Stimulated activated CD8-positive, alpha-beta memory T cell treated with anti-CD3 and anti-CD28 coated beads, Interleukin-7, amount 100 ng/mL, for 4 hours (primary cell): Measurements from ENCODE around the gene TLCD1.
"Not testable (repeated sequence)": the region's sequence is repeated elsewhere in the genome, so short reads cannot be mapped to it uniquely, and the experiment has no call there.

ENCODE experiments used
- DNase-seq, 2 donors: peaks; one replicate each; pipeline ENCODE4 v3.0.0-alpha.2; 2020; ENCODE audit warnings: low read depth in 2 of 2

TLCD1 gene

DNA sequence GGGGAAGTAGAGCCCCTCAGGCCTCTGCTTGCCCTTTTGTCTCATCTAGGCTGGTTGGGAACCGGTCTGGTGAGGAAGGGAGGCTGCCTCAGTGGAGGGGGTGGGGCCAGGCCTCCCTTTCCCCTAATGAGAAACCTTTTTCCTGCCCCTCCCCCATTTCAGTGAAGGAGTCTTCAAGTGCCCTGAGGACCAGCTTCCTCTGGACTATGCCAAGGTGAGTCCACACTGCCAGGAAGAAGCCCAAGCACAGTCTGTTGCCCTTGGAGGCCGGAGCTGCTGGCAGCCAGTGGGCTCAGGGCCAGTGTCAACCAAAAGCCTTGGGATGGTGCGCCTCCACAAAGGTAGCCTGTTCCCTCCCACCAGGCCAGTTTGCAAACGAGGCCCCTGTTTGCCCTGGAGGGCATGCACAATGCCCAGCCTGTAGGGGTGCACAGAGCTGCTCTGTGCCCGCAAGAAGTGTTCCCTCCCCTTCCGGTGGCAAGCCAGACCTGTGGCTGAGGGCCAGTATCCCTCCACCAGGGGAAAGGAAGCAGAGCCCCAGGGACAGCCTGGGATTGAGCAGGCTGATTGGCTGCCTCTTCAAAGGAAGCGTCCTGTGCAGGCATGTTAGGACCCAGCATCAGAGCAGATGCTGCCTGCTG lies 21.1 kb upstream of the TLCD1 start:
- no peak for DNase-seq

DNA sequence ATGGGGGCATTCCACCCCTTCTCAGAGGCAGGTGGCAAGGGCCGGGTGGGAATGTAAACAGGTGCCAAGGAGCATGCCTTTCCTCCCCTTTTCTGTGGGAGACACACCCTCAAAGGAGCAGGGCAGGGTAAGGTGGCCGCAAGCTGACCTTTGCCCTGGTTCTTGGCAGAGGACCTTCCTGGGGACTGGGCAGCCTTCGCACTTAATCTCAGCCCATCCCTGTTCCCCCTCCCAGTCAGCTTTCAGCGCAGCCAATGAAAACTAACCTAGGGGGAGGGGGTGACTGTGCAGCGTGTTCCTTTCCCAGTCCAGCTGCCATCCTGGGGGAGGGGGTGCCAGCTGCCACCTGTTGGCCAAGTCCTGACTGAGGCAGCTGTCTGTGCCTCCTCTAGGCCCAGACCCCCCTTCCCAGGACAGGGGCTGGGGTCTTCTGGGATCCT lies 20.6 kb upstream of the TLCD1 start:
- no peak for DNase-seq

DNA sequence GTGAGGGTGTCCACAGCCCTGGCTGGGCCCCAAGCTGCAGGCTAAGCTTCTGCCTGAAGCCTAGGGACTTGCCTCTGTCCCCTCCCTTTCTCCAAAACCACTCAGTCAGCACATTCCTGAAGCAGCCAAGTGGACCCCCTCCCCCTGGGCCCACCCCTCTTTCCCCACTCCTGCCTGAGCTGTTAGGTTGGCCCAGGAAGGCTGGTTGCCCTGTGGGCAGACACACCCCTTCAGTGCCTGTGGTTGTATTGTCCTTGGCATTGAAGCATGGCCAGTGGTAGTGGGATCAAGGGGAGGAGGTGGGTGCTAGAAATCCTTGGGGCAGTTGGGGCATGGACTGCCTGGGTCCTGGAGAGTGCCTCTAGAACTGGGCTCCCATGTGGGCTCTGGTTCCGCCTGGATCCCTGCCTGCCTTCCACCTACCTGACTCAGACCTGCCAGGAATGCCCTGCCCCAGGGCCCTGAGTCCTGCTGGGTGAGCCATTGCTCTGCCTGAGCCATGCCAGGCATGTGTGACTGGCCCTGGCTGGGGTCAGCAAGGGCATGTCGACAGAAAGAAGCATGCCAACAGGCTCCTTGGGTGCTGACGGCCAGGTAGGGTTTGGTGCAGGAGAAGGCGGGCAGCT lies 19.9 kb upstream of the TLCD1 start:
- no peak for DNase-seq

DNA sequence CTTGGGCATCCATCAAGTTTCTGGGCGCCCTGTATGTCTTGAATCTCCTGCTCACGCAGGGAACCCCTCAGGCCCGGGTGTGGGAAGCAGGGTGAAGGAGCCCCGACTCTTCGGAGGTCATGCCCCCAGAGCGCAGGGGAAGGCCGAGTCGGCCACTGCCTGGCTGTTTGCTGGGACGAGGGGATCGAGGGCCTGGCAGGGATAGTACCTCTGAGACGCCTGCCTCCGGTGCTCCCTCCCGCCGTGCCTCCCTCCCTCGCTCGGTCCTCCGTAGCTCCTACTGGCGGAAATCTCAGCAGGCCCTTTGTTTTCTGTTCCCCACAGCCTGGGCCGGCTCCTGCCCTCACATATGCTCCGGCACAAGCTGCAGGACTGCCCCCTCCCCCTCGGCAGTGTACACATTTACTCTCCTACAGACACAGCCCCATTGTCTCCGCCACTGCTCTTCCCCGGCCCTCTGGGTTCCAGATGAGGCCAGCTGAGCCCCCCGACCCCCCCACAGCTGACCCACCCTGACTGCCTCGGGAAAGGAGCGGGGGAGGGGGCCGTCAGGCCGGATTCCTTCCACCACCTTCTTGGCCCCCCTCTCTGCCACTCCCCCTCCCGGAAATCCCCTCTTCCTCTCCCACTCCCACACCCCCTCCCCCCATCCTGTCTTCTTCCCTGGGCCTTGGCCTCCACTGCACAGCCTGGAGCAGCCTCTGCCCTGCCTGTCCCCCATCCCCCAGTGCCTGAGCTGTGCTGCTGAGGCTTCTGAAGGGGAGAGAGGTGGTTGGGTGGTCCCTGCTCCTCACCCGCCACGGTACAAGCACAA lies 19.1 kb upstream of the TLCD1 start:
- DNase-seq, result no peak

DNA sequence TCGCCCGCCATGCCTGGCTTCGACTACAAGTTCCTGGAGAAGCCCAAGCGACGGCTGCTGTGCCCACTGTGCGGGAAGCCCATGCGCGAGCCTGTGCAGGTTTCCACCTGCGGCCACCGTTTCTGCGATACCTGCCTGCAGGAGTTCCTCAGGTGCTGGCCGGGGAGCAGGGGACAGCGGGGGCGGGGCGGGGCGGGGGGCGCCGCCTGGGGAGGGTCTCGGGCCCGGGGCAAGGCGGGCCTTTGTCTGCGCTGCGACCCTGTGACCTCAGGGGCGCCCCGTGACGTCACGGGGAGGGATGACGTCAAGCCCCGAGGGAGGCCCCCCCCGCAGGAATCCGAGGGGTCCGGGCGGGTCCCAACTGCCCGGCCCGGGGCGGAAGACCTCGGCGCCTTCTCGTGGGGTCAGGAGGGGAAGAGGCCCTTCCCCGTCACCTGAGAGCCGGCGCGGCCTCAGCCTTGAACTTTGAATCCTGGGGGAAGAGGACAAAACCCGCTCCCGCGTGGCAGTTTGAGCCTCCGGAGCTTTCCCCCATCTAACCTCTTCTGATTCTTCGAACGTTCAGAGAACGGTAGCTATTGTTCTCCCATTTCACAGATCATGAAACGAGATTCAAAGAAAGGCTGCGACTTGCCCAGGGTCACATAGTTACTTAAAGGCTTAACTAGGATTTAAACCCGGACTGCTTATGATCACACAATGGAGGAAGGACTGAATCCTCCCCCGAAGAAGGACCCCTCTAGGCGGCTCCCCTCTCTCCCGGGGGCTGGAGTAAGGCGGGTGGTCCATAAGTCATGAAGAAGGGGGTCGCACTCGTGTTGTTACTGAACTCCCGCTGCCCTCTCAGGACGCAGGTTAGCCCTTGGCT lies 18.3 kb upstream of the TLCD1 start:
- DNase-seq, result peak in 1 of 2 donors; percentile 63

DNA sequence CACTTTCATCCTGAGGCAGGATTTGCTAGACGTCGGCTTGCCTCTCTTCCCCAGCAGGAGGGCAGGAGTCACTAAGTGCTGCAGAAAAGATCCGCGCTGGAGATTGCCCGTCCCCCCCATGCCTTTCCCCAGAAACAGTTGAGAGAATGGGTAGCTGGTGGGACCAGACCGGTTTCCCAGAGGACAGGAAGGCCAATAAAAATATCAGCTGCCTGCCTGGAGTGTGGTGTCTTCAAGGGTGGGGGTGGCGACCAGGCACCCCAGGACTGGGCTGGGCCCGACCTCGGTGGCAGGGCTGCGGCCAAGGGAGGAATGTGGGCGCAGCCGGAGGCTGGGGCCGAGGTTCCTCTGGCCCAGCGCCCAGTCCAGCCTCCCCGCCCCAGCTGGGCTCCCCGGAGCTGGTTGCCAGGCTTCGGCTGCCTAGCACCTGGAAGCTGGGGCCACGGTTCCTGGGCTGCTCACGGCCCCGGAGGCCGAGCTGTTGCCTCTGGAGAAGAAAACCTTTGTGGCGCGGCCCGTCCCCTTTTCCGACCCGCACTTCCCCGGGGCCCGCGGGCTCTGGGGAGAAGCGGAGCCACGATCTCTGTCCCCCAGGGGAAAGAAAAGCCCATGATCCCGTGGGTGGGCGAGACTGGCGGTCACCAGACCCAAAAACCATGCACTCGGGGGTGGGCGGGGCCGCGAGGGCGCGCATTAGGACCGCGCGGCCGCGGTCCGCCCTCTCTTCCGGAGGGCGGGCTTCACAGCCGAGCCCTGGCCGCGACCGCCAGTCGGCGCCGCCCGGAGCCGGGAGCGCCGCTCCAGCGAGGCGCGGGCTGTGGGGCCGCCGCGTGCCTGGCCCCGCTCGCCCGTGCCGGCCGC lies 17.4 kb upstream of the TLCD1 start, which contains the start of gene TRAF4:
TSS of gene TRAF4 (plus strand) at position 769 of the 861 bp plus-strand sequence. CDS start 102 bp downstream, outside the sequence.
- DNase-seq, result peak; percentile 60 to 78

DNA sequence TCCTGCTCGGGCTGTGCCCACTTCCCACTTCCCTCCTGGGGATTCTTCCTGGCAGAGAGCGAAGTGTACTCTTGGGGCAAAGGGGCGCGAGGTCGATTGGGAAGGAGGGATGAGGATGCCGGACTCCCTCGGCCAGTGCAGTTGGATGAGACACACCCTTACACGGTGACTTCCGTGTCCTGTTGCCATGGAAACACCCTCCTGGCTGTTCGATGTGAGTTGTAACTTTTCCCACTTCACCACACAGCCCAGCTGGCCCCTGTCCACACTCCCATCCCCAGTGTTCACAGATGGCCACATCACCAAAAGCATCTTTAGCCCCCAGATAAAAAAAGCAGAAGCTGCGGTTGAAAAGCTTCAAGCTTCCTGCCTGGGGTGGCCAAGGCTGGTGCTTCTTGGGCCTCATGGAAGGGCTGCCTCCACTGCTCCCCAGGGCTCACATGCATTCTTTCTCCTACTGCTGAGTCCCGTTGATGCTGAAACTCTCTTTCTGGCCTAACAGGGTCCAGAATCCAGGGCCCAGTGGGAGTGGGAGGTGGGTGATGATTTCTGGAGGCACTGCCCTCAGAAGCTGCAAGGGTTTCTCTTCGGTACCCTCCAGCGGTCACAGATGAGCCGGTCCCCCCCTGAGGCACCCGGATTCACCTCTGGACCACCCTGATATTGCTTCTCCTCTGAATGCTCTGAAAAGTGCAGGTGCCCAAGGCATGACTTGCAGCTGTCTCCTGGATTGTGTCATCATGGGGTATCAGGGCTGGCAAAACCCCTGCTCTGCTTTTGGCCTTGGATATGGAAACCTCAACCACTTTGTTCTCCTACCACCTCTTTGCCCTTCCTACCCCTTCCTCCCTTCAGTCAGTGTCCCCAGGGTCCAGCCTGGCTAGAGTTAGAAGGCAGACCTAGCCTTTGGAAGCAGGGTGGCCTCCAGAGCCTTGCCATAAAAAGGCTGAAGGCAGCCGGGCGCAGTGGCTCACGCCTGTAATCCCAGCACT lies 15.6 kb upstream of the TLCD1 start:
- no peak for DNase-seq

DNA sequence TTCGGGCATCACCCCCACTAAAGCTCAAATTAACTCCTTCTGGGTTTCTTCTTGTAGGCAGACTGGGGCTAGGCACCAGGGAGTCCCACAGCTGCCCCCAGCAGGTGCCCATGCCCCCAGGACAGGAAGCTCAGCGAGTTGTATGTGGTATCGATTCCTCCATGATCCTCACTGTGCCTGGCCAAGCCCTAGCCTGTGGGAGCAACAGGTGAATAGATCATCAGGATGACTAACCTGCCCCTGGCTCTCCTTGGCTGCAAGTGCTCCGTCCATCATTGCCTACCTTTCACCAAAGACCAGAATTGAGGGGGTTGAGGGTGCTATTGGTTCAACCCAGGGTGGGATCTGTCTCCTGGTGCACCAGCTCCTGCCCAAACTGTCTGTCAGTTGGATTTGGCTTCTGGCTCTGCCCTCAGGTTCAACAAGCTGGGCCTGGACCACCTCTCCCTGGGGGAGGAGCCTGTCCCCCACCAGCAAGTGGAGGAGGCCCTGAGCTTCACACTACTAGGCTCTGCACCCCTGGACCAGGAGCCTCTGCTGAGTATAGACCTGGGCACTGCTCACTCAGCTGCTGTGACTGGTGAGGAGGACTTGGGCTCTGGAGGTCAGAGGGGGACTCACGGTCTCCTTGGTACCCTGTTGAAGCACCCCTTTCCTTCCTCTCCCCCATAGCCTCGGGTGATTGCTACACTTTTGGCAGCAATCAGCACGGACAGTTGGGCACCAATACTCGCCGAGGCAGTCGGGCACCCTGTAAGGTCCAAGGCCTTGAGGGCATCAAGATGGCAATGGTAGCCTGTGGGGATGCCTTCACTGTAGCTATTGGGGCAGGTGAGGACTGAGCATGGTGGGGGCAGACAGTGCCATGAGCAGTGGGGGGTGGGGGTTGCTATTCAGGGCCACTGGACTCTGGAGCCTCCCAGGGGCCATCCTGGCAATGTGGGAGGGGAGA lies 14.6 kb upstream of the TLCD1 start:
- no peak for DNase-seq

DNA sequence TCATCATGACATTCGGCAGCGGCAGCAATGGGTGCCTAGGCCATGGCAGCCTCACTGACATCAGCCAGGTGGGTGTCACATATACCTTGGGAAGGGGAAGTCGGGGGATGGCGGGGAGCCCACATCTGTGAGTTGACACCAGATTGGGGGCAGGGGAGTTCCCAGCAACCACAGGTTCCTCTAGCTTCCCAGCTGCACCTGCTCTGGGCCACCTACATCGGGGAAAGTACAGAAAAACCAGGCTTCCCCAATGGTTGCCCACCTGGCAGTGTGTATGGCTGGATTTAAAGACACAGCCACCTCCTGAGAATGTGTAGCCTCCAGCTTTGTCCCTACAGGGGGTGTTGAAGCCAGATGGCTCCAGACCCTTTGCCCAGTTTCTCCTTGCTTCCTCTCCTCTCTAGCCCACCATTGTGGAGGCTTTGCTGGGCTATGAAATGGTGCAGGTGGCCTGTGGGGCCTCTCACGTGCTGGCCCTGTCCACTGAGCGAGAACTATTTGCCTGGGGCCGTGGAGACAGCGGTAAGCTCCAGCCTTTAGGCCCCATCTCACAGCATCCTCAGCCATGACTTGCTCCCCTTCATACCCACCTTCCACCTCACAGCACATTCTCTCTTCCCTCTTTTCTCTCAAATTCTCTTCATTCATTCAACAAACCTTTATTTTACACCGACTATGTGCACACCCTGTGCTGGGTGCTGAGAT lies 12.8 kb upstream of the TLCD1 start:
- DNase-seq, result peak; percentile 73 to 77

DNA sequence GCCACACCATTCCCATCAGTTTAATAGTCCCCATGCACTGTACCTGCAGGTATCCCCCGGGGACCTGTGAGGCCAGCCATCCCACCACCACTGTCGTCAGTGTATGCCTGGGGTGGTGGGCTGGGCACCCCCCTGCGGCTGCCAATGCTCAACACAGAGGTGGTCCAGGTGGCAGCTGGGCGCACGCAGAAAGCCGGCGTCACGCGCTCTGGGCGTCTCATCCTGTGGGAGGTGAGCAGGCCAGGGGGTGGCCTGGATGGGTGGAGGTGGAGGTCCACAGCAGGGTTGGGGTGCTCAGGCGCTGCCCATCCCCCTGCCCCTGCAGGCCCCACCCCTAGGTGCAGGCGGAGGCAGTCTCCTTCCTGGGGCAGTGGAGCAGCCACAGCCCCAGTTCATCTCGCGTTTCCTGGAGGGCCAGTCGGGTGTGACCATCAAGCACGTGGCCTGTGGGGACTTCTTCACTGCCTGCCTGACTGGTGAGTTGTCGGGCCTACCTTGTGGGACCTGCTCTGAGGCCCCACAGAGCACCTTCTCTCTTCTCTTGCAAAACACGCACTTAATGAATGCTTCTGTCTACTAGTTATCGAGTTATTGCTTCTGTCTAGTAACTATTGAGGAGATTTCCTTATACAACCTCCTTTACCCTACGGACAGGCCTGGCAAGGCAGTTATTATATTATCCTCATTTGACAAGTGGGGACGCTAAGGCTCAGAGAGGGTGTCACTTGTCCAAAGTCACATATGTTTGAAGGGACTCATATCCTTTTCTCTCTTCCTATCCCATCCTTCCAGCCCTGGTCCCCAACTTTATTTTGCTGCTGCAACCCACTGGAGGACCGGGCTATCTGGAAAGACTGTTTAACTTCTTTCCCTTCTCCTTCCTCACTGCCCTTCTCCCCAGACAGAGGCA lies 12.0 kb upstream of the TLCD1 start:
- no peak for DNase-seq

DNA sequence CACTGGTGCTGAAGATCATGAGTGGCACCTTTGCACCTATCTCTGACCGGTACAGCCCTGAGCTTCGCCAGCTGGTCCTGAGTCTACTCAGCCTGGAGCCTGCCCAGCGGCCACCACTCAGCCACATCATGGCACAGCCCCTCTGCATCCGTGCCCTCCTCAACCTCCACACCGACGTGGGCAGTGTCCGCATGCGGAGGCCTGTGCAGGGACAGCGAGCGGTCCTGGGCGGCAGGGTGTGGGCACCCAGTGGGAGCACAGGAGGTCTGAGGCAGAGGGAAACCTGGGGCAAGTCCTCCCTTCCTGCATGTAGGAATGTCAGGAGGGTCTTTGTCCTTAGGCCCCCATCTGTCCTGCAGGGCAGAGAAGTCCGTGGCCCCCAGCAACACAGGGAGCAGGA lies 11.3 kb upstream of the TLCD1 start:
- DNase-seq, result no peak

DNA sequence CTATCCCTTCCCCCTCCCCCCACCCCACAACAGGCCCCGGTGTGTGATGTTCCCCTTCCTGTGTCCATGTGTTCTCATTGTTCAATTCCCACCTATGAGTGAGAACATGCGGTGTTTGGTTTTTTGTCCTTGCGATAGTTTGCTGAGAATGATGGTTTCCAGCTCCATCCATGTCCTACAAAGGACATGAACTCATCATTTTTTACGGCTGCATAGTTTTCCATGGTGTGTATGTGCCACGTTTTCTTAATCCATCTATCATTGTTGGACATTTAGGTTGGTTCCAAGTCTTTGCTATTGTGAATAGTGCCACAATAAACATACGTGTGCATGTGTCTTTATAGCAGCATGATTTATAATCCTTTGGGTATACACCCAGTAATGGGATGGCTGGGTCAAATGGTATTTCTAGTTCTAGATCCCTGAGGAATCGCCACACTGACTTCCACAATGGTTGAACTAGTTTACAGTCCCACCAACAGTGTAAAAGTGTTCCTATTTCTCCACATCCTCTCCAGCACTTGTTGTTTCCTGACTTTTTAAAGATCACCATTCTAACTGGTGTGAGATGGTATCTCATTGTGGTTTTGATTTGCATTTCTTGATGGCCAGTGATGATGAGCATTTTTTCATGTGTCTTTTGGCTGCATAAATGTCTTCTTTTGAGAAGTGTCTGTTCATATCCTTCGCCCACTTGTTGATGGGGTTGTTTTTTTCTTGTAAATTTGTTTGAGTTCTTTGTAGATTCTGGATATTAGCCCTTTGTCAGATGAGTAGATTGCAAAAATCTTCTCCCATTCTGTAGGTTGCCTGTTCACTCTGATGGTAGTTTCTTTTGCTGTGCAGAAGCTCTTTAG lies 10.1 kb upstream of the TLCD1 start:
- not testable (repeated sequence) for DNase-seq

DNA sequence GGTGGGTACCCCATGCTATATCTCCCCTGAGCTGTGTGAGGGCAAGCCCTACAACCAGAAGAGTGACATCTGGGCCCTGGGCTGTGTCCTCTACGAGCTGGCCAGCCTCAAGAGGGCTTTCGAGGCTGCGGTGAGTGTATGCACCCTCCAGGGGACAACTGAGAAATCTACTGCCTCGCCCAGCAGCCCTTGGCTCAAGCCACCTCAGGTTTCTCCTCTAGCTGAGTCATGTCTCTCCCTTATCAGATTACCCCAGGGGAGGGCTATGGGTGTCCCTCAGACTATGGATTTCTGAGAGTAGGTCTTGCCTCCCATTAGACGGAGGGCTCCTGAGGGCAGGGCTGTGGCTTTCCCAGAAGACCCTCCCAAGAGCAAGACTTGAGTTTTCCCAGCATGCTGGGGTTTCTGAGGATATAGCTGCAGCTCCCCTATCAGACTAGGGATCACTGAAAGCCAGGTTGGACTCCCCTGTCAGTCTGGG lies 9.2 kb upstream of the TLCD1 start:
- DNase-seq, result no peak

DNA sequence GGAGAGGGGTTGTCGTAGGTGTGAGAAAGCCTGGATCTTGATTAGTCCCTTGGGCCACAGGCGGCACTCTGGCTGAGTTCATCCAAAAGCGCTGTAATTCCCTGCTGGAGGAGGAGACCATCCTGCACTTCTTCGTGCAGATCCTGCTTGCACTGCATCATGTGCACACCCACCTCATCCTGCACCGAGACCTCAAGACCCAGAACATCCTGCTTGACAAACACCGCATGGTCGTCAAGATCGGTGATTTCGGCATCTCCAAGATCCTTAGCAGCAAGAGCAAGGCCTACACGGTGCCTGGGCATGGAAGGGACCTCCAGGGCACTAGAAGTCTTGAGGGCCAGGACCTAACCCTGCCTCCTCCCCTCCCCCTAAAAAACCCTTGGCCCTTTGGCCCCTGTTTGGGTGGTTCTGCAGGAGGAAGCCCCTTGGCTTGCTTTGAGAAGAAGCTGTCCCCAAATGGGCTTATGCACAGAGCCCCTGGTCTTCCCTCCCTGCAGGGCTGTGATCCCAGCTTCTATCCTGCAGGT lies 8.7 kb upstream of the TLCD1 start:
- DNase-seq, result no peak

DNA sequence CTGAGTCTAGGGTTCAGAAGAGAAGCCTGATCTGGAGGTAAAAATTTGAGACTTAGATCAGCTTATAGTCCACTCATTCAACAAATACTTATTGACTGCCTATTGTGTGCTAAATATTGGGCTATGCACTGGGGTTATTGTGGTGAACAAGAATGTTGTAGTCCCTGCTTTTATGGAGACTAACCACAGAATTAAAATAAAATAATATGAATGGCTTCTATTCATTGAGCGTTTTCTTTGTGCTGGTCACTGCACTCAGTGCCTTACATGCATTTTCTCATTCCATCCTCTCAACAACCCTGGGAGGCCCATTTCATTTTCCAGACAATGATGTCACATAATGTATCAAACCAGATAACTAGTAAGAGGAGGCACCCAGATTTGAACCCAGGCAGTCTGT lies 7.3 kb upstream of the TLCD1 start:
- DNase-seq, result no peak
